H9 (cell line): ENCODE measurements around the gene RMI1. TPM values are rescaled to one million over a fixed set of nuclear protein-coding genes. Genes with fewer than 3 reads are reported as not detected.

Source experiments
- DNase-seq: peaks from one replicate; pipeline ENCODE4 v3.0.0-alpha.2; 2017
- H2AFZ ChIP-seq: one replicate; pipeline ENCODE4 v1.6.1; 2013; ENCODE audit warnings: mild to moderate bottlenecking, low read length, control low read depth, moderate library complexity
- H2AK5ac ChIP-seq: 2 replicates; pipeline ENCODE4 v1.6.1; 2013; ENCODE audit warnings: low read length, control low read depth, mixed read lengths; ENCODE audit not compliant: insufficient read length
- H2BK120ac ChIP-seq: one replicate; pipeline ENCODE4 v1.6.1; 2013; ENCODE audit warnings: low read depth, mild to moderate bottlenecking, low read length, control low read depth, inconsistent platforms; ENCODE audit not compliant: poor library complexity, severe bottlenecking
- H2BK12ac ChIP-seq: 2 replicates; pipeline ENCODE4 v1.6.1; 2013; ENCODE audit warnings: low read length, control low read depth, mixed read lengths, low read depth; ENCODE audit not compliant: insufficient read length
- H2BK15ac ChIP-seq: 2 replicates; pipeline ENCODE4 v1.6.1; 2013; ENCODE audit warnings: low read depth, low read length, control low read depth
- H2BK20ac ChIP-seq: one replicate; pipeline ENCODE4 v1.6.1; 2013; ENCODE audit warnings: low read depth, mild to moderate bottlenecking, low read length, control low read depth, inconsistent platforms; ENCODE audit not compliant: poor library complexity, severe bottlenecking
- H2BK5ac ChIP-seq: 2 replicates; pipeline ENCODE4 v1.6.1; 2013; ENCODE audit warnings: low read length, control low read depth, mixed read lengths; ENCODE audit not compliant: insufficient read length
- H3K14ac ChIP-seq: 2 replicates; pipeline ENCODE4 v1.6.1; 2013; ENCODE audit warnings: low read length, control low read depth; ENCODE audit not compliant: insufficient read depth
- H3K18ac ChIP-seq: 2 replicates; pipeline ENCODE4 v1.6.1; 2013; ENCODE audit warnings: low read depth, mild to moderate bottlenecking, mixed read lengths, low read length, control low read depth; ENCODE audit not compliant: insufficient read length
- H3K23ac ChIP-seq: 2 replicates; pipeline ENCODE4 v1.6.1; 2013; ENCODE audit warnings: low read length, control low read depth, mixed read lengths, low read depth; ENCODE audit not compliant: insufficient read length
- H3K23me2 ChIP-seq: 2 replicates; pipeline ENCODE4 v1.6.1; 2013; ENCODE audit warnings: low read depth, mild to moderate bottlenecking, mixed read lengths, low read length, control low read depth; ENCODE audit not compliant: insufficient read length, poor library complexity, severe bottlenecking
- H3K27ac ChIP-seq: 2 replicates; pipeline ENCODE4 v1.5.1; 2013; ENCODE audit warnings: low read length, control low read depth, mixed read lengths, low read depth; ENCODE audit not compliant: insufficient read length
- H3K27me3 ChIP-seq: 2 replicates; pipeline ENCODE4 v1.6.1; 2013; ENCODE audit warnings: low read length, control low read depth, inconsistent platforms; ENCODE audit not compliant: insufficient read depth
- H3K4ac ChIP-seq: 2 replicates; pipeline ENCODE4 v1.6.1; 2013; ENCODE audit warnings: low read depth, mild to moderate bottlenecking, control low read depth, inconsistent platforms, low read length, moderate library complexity
- H3K4me1 ChIP-seq: 2 replicates; pipeline ENCODE4 v1.6.1; 2013; ENCODE audit warnings: low read length, control low read depth, inconsistent platforms; ENCODE audit not compliant: insufficient read depth
- H3K4me2 ChIP-seq: 2 replicates; pipeline ENCODE4 v1.6.1; 2013; ENCODE audit warnings: low read length, control low read depth, mixed read lengths; ENCODE audit not compliant: insufficient read length, insufficient read depth
- H3K56ac ChIP-seq: 2 replicates; pipeline ENCODE4 v1.6.1; 2013; ENCODE audit warnings: low read depth, mild to moderate bottlenecking, mixed read lengths, low read length, control low read depth; ENCODE audit not compliant: insufficient read length
- H3K79me1 ChIP-seq: 2 replicates; pipeline ENCODE4 v1.6.1; 2013; ENCODE audit warnings: low read depth, mild to moderate bottlenecking, moderate library complexity, low read length, control low read depth, inconsistent platforms; ENCODE audit not compliant: insufficient read depth, poor library complexity, severe bottlenecking
- H3K79me2 ChIP-seq: 2 replicates; pipeline ENCODE4 v1.6.1; 2013; ENCODE audit warnings: low read length, control low read depth, inconsistent platforms; ENCODE audit not compliant: insufficient read depth
- H3K9ac ChIP-seq: 2 replicates; pipeline ENCODE4 v1.6.1; 2013; ENCODE audit warnings: low read length, control low read depth, mixed read lengths; ENCODE audit not compliant: insufficient read length; ENCODE audit errors: extremely low read depth
- H3K9me3 ChIP-seq: one replicate; pipeline ENCODE4 v1.6.1; 2013; ENCODE audit warnings: low read depth, low read length, inconsistent platforms; ENCODE audit not compliant: control insufficient read depth
- H3T11ph ChIP-seq: one replicate; pipeline ENCODE4 v1.6.1; 2013; ENCODE audit warnings: mild to moderate bottlenecking, low read length, control low read depth, inconsistent platforms
- H4K20me1 ChIP-seq: one replicate; pipeline ENCODE4 v1.6.1; 2013; ENCODE audit not compliant: control insufficient read depth, insufficient read length, insufficient read depth
- H4K5ac ChIP-seq: 2 replicates; pipeline ENCODE4 v1.6.1; 2013; ENCODE audit warnings: low read depth, mild to moderate bottlenecking, mixed read lengths, low read length, control low read depth; ENCODE audit not compliant: insufficient read length
- H4K8ac ChIP-seq: replicated peaks from 2 replicates; pipeline ENCODE4 v1.6.1; 2013; ENCODE audit warnings: low read length, control low read depth, mixed read lengths, low read depth; ENCODE audit not compliant: insufficient read length
- H4K91ac ChIP-seq: 2 replicates; pipeline ENCODE4 v1.6.1; 2013; ENCODE audit warnings: low read depth, mild to moderate bottlenecking, moderate library complexity, mixed read lengths, low read length, control low read depth; ENCODE audit not compliant: insufficient read length
- H3K27ac Mint-ChIP-seq, 3 experiments: 2 replicates in 2 of 3; 3 replicates in 1 of 3; pipeline ENCODE4 v1.8.0; 2020 to 2021; ENCODE audit warnings: mixed read lengths in 3 of 3, mild to moderate bottlenecking in 1 of 3, moderate library complexity in 1 of 3
- H3K27me3 Mint-ChIP-seq: 2 replicates; pipeline ENCODE4 v1.8.0; 2021; ENCODE audit warnings: low read depth, mild to moderate bottlenecking, moderate library complexity, mixed read lengths
- H3K36me3 Mint-ChIP-seq, 3 experiments: 2 replicates in 2 of 3; 3 replicates in 1 of 3; pipeline ENCODE4 v1.8.0; 2020 to 2021; ENCODE audit warnings: low read depth in 3 of 3, mixed read lengths in 3 of 3; ENCODE audit not compliant: insufficient read depth in 1 of 3
- H3K4me1 Mint-ChIP-seq, 2 experiments: 2 replicates each; pipeline ENCODE4 v1.8.0; 2020; ENCODE audit warnings: mixed read lengths in 2 of 2
- H3K4me3 Mint-ChIP-seq, 2 experiments: 2 replicates in 1 of 2; 3 replicates in 1 of 2; pipeline ENCODE4 v1.8.0; 2020 to 2021; ENCODE audit warnings: mild to moderate bottlenecking in 2 of 2, mixed read lengths in 2 of 2, moderate library complexity in 1 of 2
- H3K9me3 Mint-ChIP-seq, 2 experiments: 2 replicates in 1 of 2; 3 replicates in 1 of 2; pipeline ENCODE4 v1.8.0; 2020; ENCODE audit warnings: mild to moderate bottlenecking in 2 of 2, mixed read lengths in 2 of 2, moderate library complexity in 1 of 2
- WGBS: extraction: QIAGEN DNeasy Blood & Tissue Kit; methylation state at CpG from one replicate; pipeline ENCODE4 v1.1.7; 2013; ENCODE audit warnings: missing lambda C conversion rate, low lambda C conversion rate, mixed read lengths; ENCODE audit not compliant: insufficient read length; ENCODE audit errors: extremely low coverage; 5-methylcytosine and 5-hydroxymethylcytosine counted together
- total RNA-seq: library from RNA; stranded (reverse); gene quantifications from 2 replicates; pipeline ENCODE4 v1.2.1, GENCODE V29; 2021
- TF ChIP-seq, protein P1 (sequence below): fragments of 200-600 bp; sonication (generic); conservative IDR thresholded peaks from 3 replicates; pipeline ENCODE4 v1.8.0; 2021; ENCODE audit warnings: antibody characterized with exemption, mild to moderate bottlenecking

The RMI1 gene
- total RNA-seq, 1 experiment from 2014 or later = 22.4 TPM

DNA sequence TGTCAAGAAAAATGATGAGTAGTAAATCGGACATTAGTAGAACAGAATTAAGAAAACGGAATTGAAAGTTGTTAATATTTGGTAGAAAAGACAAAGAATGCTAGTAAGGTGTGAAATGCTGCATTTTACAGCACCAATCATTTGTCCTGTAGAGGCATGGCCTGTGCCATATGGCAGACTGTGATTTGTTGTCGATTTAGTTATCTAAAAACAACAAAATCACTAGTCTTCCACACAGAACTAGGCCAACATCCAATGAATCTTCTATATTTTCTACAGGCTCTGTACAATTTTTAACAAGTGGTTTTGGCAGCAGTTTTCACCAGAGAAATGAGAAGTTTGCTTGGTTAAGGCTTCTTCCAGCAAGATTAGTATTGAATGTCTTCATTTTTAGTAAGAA, 11.0 kb upstream of the RMI1 start:
- no peaks in the 10 kb centered on the region for H3K79me2 ChIP-seq

More for the DNA sequence above, 11.0 kb upstream of the RMI1 start:
- no peak overlapping the region for H3K27ac ChIP-seq
- H3K14ac ChIP-seq = no peak overlapping the region
- whole genome bisulfite sequencing = 100% methylated on average over 2 of the region's 3 CpGs
- TF ChIP-seq, protein P1, sequence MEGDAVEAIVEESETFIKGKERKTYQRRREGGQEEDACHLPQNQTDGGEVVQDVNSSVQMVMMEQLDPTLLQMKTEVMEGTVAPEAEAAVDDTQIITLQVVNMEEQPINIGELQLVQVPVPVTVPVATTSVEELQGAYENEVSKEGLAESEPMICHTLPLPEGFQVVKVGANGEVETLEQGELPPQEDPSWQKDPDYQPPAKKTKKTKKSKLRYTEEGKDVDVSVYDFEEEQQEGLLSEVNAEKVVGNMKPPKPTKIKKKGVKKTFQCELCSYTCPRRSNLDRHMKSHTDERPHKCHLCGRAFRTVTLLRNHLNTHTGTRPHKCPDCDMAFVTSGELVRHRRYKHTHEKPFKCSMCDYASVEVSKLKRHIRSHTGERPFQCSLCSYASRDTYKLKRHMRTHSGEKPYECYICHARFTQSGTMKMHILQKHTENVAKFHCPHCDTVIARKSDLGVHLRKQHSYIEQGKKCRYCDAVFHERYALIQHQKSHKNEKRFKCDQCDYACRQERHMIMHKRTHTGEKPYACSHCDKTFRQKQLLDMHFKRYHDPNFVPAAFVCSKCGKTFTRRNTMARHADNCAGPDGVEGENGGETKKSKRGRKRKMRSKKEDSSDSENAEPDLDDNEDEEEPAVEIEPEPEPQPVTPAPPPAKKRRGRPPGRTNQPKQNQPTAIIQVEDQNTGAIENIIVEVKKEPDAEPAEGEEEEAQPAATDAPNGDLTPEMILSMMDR = no peak
- H4K91ac ChIP-seq = no peak overlapping the region
- H4K20me1 ChIP-seq = no peaks in the 10 kb centered on the region
- no peak overlapping the region for H3K18ac ChIP-seq
- no peaks in the 10 kb centered on the region for H3K9me3 Mint-ChIP-seq
- no peaks in the 10 kb centered on the region for H3K27me3 ChIP-seq
- peaks cover 60 to 83% (median 78%) of the 10 kb centered on the region in 3 experiments for H3K36me3 Mint-ChIP-seq
- no peak overlapping the region for H3K4ac ChIP-seq
- no peaks in the 10 kb centered on the region for H3K23me2 ChIP-seq
- no peak overlapping the region for H2AK5ac ChIP-seq
- no peak overlapping the region for H4K8ac ChIP-seq
- H3K23ac ChIP-seq = no peak overlapping the region
- no peak overlapping the region for H2BK15ac ChIP-seq
- no peak overlapping the region for H2AFZ ChIP-seq
- no peak overlapping the region for H4K5ac ChIP-seq
- H3K79me1 ChIP-seq = peaks cover 3% of the 10 kb centered on the region
- H2BK20ac ChIP-seq = no peak overlapping the region
- no peak overlapping the region for H2BK12ac ChIP-seq
- H3K27me3 Mint-ChIP-seq = peaks cover 5% of the 10 kb centered on the region
- H3K4me1 Mint-ChIP-seq = peaks cover under 1 to 4% of the 10 kb centered on the region in 2 experiments; a peak in 1 of 4 replicates
- no peak for DNase-seq
- no peaks in the 10 kb centered on the region for H3K4me1 ChIP-seq
- no peak overlapping the region for H2BK120ac ChIP-seq
- H3K9me3 ChIP-seq = no peaks in the 10 kb centered on the region
- peak overlapping the region in 1 of 3 experiments; percentile 89; a peak in 3 of 7 replicates for H3K27ac Mint-ChIP-seq
- no peak overlapping the region for H3K9ac ChIP-seq
- H2BK5ac ChIP-seq = no peak overlapping the region
- H3K4me3 Mint-ChIP-seq = no peak overlapping the region
- no peak overlapping the region for H3K4me2 ChIP-seq
- H3K56ac ChIP-seq = no peak overlapping the region
- no peak overlapping the region for H3T11ph ChIP-seq
